ENCODE measurements around the gene NCKAP5. TPM values are rescaled to one million over a fixed set of nuclear protein-coding genes. Genes with fewer than 3 reads are reported as not detected.

The NCKAP5 gene
- total RNA-seq, 1 donor from 2014 or later = not detected

GRCh38 chr2:133389569-133389968 lies 178.7 kb downstream of the NCKAP5 start:
- Mint-ChIP-seq H3K9me3 (peaks cover 11% of the 10 kb centered on the region), H3K27me3 (ENCODE audit: insufficient read depth) (no peaks in the 10 kb centered on the region), H3K36me3 (ENCODE audit: low read depth) (no peaks in the 10 kb centered on the region), H3K4me3 (no peak overlapping the region), H3K4me1 (ENCODE audit: low read depth) (no peaks in the 10 kb centered on the region), H3K27ac (no peak overlapping the region)
- no peak for DNase-seq (ENCODE audit: low spot score)
- intact Hi-C loops (cut with micrococcal nuclease) = no loop called here

GRCh38 chr2:133382566-133382965 lies 185.7 kb downstream of the NCKAP5 start:
- H3K4me1 Mint-ChIP-seq (ENCODE audit: low read depth) = no peaks in the 10 kb centered on the region
- no peaks in the 10 kb centered on the region for H3K36me3 Mint-ChIP-seq (ENCODE audit: low read depth)
- intact Hi-C loops (cut with micrococcal nuclease) = no loop called here
- peaks cover 8% of the 10 kb centered on the region for H3K9me3 Mint-ChIP-seq
- no peak overlapping the region for H3K27ac Mint-ChIP-seq
- no peak overlapping the region for H3K4me3 Mint-ChIP-seq
- no peaks in the 10 kb centered on the region for H3K27me3 Mint-ChIP-seq (ENCODE audit: insufficient read depth)
- DNase-seq (ENCODE audit: low spot score) = no peak

DNA sequence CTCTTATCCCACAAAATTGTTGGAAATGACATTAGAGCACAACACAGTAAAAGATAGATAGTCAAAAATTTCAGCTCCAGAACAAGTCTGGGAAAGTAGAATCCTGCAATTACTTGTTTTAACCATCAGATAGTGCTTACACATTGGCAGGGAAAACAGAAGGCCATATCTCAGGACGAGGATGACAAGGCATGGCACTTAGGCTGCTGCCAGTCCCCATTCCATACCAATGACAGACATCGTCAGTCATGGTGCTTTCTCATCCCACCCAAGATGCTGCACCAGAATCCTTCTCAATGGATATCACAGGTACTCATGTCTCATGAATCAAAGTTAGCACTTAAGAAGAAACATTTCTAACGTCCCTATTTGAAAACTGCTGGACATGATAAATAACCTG lies 187.3 kb downstream of the NCKAP5 start:
- Mint-ChIP-seq H3K9me3 (peaks cover 1% of the 10 kb centered on the region), H3K27me3 (ENCODE audit: insufficient read depth) (no peaks in the 10 kb centered on the region), H3K4me1 (ENCODE audit: low read depth) (no peaks in the 10 kb centered on the region), H3K4me3 (no peak overlapping the region), H3K36me3 (ENCODE audit: low read depth) (no peaks in the 10 kb centered on the region), H3K27ac (no peak overlapping the region)
- no peak for DNase-seq (ENCODE audit: low spot score)
- intact Hi-C loops (cut with micrococcal nuclease) = no loop called here

DNA sequence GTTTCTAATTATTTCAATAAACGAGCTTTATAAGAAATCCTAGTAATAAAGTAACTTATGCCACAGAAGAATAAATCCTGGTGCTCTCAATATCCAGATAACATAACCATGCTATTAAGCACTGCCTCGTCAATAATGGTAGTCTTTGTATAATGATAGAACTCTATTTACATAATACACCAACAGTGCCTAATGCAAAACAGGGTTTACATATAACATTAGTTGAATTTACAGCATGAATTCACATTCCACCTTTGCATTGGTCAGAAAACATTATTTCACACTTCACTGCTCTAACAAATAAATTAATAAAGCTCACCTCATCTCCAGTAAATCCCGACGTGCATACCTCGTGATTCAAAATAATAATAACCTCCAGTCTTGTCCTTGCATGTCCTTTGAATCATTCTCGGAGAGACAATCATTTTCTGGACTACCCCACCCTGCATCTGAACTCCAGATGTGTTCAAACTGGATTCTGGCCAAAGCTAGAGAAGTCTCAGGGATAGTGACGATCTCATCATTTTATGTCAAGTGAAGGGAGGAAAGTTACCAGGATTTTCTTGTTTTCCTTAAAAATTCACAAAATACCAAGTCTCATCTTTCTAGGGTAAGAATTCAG lies 189.2 kb downstream of the NCKAP5 start:
- Mint-ChIP-seq H3K4me3 (no peak overlapping the region), H3K27ac (no peak overlapping the region), H3K36me3 (ENCODE audit: low read depth) (no peaks in the 10 kb centered on the region), H3K27me3 (ENCODE audit: insufficient read depth) (no peaks in the 10 kb centered on the region), H3K4me1 (ENCODE audit: low read depth) (no peaks in the 10 kb centered on the region), H3K9me3 (no peaks in the 10 kb centered on the region)
- DNase-seq (ENCODE audit: low spot score) = no peak
- intact Hi-C loops (cut with micrococcal nuclease) = no loop called here

DNA sequence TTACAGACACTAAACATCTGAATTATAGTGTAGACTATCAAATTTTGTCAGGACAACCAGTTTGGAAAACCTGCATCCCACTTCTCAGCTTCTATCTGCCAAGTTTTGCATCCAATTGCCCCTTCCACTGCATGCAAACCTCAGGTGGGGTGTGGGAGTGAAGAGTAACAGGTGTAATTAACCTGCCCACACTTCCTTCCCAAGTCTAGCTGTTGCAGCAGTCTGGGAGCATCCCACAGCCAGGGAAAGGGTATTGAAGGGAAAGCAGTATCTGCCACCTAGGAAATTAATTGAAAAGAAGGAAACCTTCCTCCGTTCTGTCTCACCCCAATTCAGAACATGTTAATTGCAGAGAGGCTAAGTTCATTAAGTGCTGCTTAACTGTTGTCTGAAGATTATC lies 189.9 kb downstream of the NCKAP5 start:
- Mint-ChIP-seq H3K36me3 (ENCODE audit: low read depth) (no peaks in the 10 kb centered on the region), H3K4me1 (ENCODE audit: low read depth) (no peaks in the 10 kb centered on the region), H3K27ac (no peak overlapping the region), H3K4me3 (no peak overlapping the region), H3K27me3 (ENCODE audit: insufficient read depth) (no peaks in the 10 kb centered on the region), H3K9me3 (no peaks in the 10 kb centered on the region)
- no peak for DNase-seq (ENCODE audit: low spot score)
- intact Hi-C loops (cut with micrococcal nuclease) = no loop called here

- Mint-ChIP-seq H3K4me3 (no peak overlapping the region), H3K36me3 (ENCODE audit: low read depth) (no peaks in the 10 kb centered on the region), H3K27ac (no peak overlapping the region), H3K9me3 (no peaks in the 10 kb centered on the region), H3K27me3 (ENCODE audit: insufficient read depth) (no peaks in the 10 kb centered on the region), H3K4me1 (ENCODE audit: low read depth) (no peaks in the 10 kb centered on the region)
- intact Hi-C loops (cut with micrococcal nuclease) = no loop called here
- no peak for DNase-seq (ENCODE audit: low spot score)
Observed at GRCh38 chr2:133377599-133377998, 190.7 kb downstream of the NCKAP5 start.

DNA sequence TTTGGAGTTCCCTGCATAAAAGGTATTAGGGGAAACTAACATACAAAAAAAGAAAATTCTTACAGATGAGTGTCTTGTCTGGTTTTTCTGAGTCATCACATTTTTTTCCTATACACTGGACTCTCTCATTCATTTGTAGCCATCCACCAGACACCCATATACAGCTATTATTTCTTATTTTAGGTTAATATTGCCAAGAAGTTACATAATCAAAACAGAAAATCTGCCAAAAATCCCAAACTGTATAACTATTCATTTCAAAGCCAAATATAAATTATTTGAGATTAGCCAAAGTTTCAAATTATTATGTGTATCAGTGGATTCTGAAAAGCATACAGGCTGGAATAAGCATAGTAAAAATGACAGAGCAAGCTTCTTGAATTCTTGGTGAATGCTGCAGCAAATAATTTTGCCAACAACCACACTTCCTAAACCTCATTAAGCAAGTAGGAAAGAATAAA lies 191.2 kb downstream of the NCKAP5 start:
- no peaks in the 10 kb centered on the region for H3K36me3 Mint-ChIP-seq (ENCODE audit: low read depth)
- no peaks in the 10 kb centered on the region for H3K4me1 Mint-ChIP-seq (ENCODE audit: low read depth)
- H3K27me3 Mint-ChIP-seq (ENCODE audit: insufficient read depth) = no peaks in the 10 kb centered on the region
- H3K9me3 Mint-ChIP-seq = no peaks in the 10 kb centered on the region
- no peak for DNase-seq (ENCODE audit: low spot score)
- intact Hi-C loops (cut with micrococcal nuclease) = no loop called here
- H3K27ac Mint-ChIP-seq = no peak overlapping the region
- H3K4me3 Mint-ChIP-seq = no peak overlapping the region

GRCh38 chr2:133374781-133375180 lies 193.5 kb downstream of the NCKAP5 start:
- Mint-ChIP-seq H3K27me3 (ENCODE audit: insufficient read depth) (no peaks in the 10 kb centered on the region), H3K36me3 (ENCODE audit: low read depth) (no peaks in the 10 kb centered on the region), H3K27ac (no peak overlapping the region), H3K9me3 (no peaks in the 10 kb centered on the region), H3K4me3 (no peak overlapping the region), H3K4me1 (ENCODE audit: low read depth) (no peaks in the 10 kb centered on the region)
- no peak for DNase-seq (ENCODE audit: low spot score)
- intact Hi-C loops (cut with micrococcal nuclease) = no loop called here

DNA sequence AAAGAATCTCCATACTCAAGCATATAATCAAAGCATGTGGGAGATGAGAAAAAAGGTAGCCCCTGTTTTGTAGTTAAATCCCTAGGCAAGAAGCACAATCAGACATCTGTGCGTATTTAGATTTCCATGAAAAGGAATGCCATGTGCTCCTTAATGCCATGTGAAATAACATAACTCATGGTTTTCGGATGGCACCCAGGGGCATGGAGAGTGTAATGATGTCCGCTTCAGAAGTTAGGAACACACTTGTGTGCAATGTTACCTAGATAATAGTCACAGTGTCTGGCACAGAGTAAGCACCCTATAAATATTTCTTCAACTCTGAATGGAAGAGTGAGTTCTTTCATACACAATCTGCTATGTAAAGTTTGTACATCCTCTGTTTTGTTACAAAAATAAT lies 197.0 kb downstream of the NCKAP5 start:
- Mint-ChIP-seq H3K27me3 (ENCODE audit: insufficient read depth) (peaks cover 1% of the 10 kb centered on the region), H3K9me3 (no peaks in the 10 kb centered on the region), H3K4me3 (no peak overlapping the region), H3K36me3 (ENCODE audit: low read depth) (no peaks in the 10 kb centered on the region), H3K27ac (no peak overlapping the region), H3K4me1 (ENCODE audit: low read depth) (no peaks in the 10 kb centered on the region)
- DNase-seq (ENCODE audit: low spot score) = no peak
- intact Hi-C loops (cut with micrococcal nuclease) = no loop called here

GRCh38 chr2:133369901-133370658 lies 198.2 kb downstream of the NCKAP5 start:
- Mint-ChIP-seq H3K4me3 (no peak overlapping the region), H3K4me1 (ENCODE audit: low read depth) (no peaks in the 10 kb centered on the region), H3K27me3 (ENCODE audit: insufficient read depth) (peaks cover 1% of the 10 kb centered on the region), H3K27ac (no peak overlapping the region), H3K36me3 (ENCODE audit: low read depth) (no peaks in the 10 kb centered on the region), H3K9me3 (no peaks in the 10 kb centered on the region)
- intact Hi-C loops (cut with micrococcal nuclease) = no loop called here
- no peak for DNase-seq (ENCODE audit: low spot score)

- intact Hi-C loops (cut with micrococcal nuclease) = no loop called here
- Mint-ChIP-seq H3K4me3 (no peak overlapping the region), H3K27me3 (ENCODE audit: insufficient read depth) (peaks cover 1% of the 10 kb centered on the region), H3K9me3 (peaks cover 4% of the 10 kb centered on the region), H3K4me1 (ENCODE audit: low read depth) (peaks cover 12% of the 10 kb centered on the region), H3K36me3 (ENCODE audit: low read depth) (no peaks in the 10 kb centered on the region), H3K27ac (no peak overlapping the region)
- DNase-seq (ENCODE audit: low spot score) = no peak
Observed at GRCh38 chr2:133365117-133365516, 203.1 kb downstream of the NCKAP5 start.

GRCh38 chr2:133364636-133365035 lies 203.6 kb downstream of the NCKAP5 start:
- peaks cover 1% of the 10 kb centered on the region for H3K27me3 Mint-ChIP-seq (ENCODE audit: insufficient read depth)
- H3K4me3 Mint-ChIP-seq = no peak overlapping the region
- H3K27ac Mint-ChIP-seq = no peak overlapping the region
- H3K36me3 Mint-ChIP-seq (ENCODE audit: low read depth) = no peaks in the 10 kb centered on the region
- H3K4me1 Mint-ChIP-seq (ENCODE audit: low read depth) = peaks cover 15% of the 10 kb centered on the region
- DNase-seq (ENCODE audit: low spot score) = no peak
- peaks cover 4% of the 10 kb centered on the region for H3K9me3 Mint-ChIP-seq
- intact Hi-C loops (cut with micrococcal nuclease) = no loop called here

GRCh38 chr2:133363884-133364283 lies 204.4 kb downstream of the NCKAP5 start:
- intact Hi-C loops (cut with micrococcal nuclease) = no loop called here
- no peak overlapping the region for H3K4me3 Mint-ChIP-seq
- no peak for DNase-seq (ENCODE audit: low spot score)
- no peak overlapping the region for H3K27ac Mint-ChIP-seq
- H3K4me1 Mint-ChIP-seq (ENCODE audit: low read depth) = peaks cover 15% of the 10 kb centered on the region
- H3K9me3 Mint-ChIP-seq = peaks cover 4% of the 10 kb centered on the region
- H3K27me3 Mint-ChIP-seq (ENCODE audit: insufficient read depth) = peaks cover under 1% of the 10 kb centered on the region
- H3K36me3 Mint-ChIP-seq (ENCODE audit: low read depth) = no peaks in the 10 kb centered on the region

Measured in activated T-helper 1 cell treated with anti-CD3 and anti-CD28 coated beads, Interleukin-12 subunit alpha, Interleukin-12 subunit beta, Interleukin-2, Interleukin-4 antibody, amounts not matched to agents 30 ng/mL and 10 ng/mL and 1 ng/mL, durations not matched to agents 14 hours and 24 hours and 36 hours (primary cell).